Measurements from ENCODE around the gene PLA1A.

- TF ChIP-seq POLR2A (IDR thresholded peaks at IDR 0.05) = no peak
- no peak for TF ChIP-seq CTCF (IDR thresholded peaks at IDR 0.05 in 4 of 5, conservative IDR thresholded peaks at IDR 0.05 in 1 of 5)
Measured at GRCh38 chr3:119557877-119558269, 39.8 kb upstream of the PLA1A start.

Measured in gastrocnemius medialis (tissue), 4 donors.